A549 treated with DMSO at 1 μM for 4 hours (cell line): ENCODE results near the gene KLHL7. TPM values are rescaled to one million over a fixed set of nuclear protein-coding genes. Genes with fewer than 3 reads are reported as not detected.

Experiments used
- total RNA-seq: library from RNA; stranded (reverse); fragments of 200-300 nt; extraction: Qiagen RNA extraction; gene quantifications from 5 replicates; pipeline ENCODE4 v1.2.3, GENCODE V29; 2022; ENCODE audit warnings: low read depth

The KLHL7 gene
- 17.6 to 27.1 TPM (median 23.5 TPM) in 5 replicates for total RNA-seq

GRCh38 chr7:23105644-23106056, at the start of gene KLHL7:
KLHL7 (plus strand) TSS chr7:23105785; CDS start chr7:23106027, 242 bp downstream.

GRCh38 chr7:23181684-23182553, 76.3 kb downstream of the KLHL7 start, which contains the start of gene NUP42:
NUP42 (plus strand) TSS chr7:23182048; CDS start chr7:23182086, 38 bp downstream.

Other genes with a start within 250 kb of the KLHL7 start
- gene HYCC1, start 91.7 kb upstream of the KLHL7 start, total RNA-seq, result 15.9 to 25.1 TPM (median 20.6 TPM) in 5 replicates
- 25.2 to 31.1 TPM (median 27.4 TPM) in 5 replicates for gene NUP42, start 76.3 kb downstream of the KLHL7 start, total RNA-seq
- 2.0 to 3.2 TPM (median 2.7 TPM) in 5 replicates for gene GPNMB, start 141.0 kb downstream of the KLHL7 start, total RNA-seq
- 63.5 to 84.8 TPM (median 83.1 TPM) in 5 replicates for gene MALSU1, start 193.6 kb downstream of the KLHL7 start, total RNA-seq